PC-9 (cell line): ENCODE data around the gene FCRL6.

Source experiments
- EZH2 ChIP-seq: fragments of 200-600 bp; sonication (generic); IDR thresholded peaks from 2 replicates; pipeline ENCODE4 v1.8.0; 2017; ENCODE audit warnings: antibody characterized with exemption, low read depth
- TF ChIP-seq, protein P1 (sequence below): fragments of 200-600 bp; sonication (generic); conservative IDR thresholded peaks from 2 replicates; pipeline ENCODE4 v1.6.1; 2017; ENCODE audit warnings: mixed run types, antibody characterized with exemption, mild to moderate bottlenecking, moderate library complexity

GRCh38 chr1:159778266-159778665 lies 23.9 kb upstream of the FCRL6 start:
- TF ChIP-seq, protein P1, sequence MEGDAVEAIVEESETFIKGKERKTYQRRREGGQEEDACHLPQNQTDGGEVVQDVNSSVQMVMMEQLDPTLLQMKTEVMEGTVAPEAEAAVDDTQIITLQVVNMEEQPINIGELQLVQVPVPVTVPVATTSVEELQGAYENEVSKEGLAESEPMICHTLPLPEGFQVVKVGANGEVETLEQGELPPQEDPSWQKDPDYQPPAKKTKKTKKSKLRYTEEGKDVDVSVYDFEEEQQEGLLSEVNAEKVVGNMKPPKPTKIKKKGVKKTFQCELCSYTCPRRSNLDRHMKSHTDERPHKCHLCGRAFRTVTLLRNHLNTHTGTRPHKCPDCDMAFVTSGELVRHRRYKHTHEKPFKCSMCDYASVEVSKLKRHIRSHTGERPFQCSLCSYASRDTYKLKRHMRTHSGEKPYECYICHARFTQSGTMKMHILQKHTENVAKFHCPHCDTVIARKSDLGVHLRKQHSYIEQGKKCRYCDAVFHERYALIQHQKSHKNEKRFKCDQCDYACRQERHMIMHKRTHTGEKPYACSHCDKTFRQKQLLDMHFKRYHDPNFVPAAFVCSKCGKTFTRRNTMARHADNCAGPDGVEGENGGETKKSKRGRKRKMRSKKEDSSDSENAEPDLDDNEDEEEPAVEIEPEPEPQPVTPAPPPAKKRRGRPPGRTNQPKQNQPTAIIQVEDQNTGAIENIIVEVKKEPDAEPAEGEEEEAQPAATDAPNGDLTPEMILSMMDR, result no peak
- TF ChIP-seq EZH2, result no peak
